C4-2B (cell line): Measurements from ENCODE around the gene ST3GAL5.

Experiments
- CTCF ChIP-seq: fragments of 450-650 bp; conservative IDR thresholded peaks from 2 replicates; pipeline ENCODE4 v1.5.1; 2017; ENCODE audit warnings: mild to moderate bottlenecking
- ZFX ChIP-seq: fragments of 450-650 bp; IDR thresholded peaks from 2 replicates; pipeline ENCODE4 v1.6.1; 2017

GRCh38 chr2:85789271-85789670 lies 99.5 kb downstream of the ST3GAL5 start:
- TF ChIP-seq CTCF = no peak
- no peak for TF ChIP-seq ZFX
